ENCODE results near the gene KANSL1. TPM values are rescaled to one million over a fixed set of nuclear protein-coding genes. Genes with fewer than 3 reads are reported as not detected.
A peak's percentile ranks its signal among the peaks of the same experiment; 100 is the strongest.

The KANSL1 gene
- total and polyA plus RNA-seq, 10 of the 15 experiments (the other 5 are each of a cell fraction or from before 2014, with no cell fraction given): 4.7 to 60.6 (median 28.0) TPM

DNA sequence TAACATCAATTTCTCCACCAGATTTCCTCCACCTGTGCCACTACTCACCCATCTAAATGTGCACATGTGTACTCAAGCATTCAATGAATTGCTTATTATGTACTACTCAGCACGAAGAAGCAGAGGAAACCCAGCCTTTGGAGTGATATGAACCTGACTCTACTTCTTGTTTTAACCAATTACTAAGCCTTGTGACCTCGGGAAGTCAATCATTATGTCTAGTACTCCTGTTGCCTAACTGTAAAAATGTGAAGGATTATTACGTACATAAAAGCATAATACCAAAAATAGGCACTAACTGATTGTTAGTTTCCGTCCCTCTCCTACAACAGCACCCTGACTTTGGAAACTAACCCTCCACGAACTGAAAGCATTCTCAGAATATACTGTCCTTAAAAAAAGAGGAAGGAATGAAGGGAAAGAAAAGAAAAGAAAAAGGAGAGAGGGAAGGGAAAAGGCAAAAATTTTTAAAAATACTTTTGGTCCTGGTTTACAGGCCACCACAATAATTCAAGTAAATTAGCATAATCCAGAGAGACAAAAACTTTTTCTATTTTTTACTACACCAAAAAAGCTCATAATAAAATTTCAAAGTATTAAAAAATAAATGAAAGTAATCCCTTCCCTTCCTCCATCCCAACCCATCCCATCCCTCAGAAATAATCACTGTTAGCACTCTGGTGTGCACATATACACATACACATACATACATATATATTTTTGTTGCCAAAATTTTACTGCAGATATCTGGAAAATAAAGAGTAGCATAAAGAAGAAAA lies 53.6 kb downstream of the KANSL1 start (continued):
- TF ChIP-seq, protein P1, sequence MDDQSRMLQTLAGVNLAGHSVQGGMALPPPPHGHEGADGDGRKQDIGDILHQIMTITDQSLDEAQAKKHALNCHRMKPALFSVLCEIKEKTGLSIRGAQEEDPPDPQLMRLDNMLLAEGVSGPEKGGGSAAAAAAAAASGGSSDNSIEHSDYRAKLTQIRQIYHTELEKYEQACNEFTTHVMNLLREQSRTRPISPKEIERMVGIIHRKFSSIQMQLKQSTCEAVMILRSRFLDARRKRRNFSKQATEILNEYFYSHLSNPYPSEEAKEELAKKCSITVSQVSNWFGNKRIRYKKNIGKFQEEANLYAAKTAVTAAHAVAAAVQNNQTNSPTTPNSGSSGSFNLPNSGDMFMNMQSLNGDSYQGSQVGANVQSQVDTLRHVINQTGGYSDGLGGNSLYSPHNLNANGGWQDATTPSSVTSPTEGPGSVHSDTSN (IDR thresholded peaks at IDR 0.05; ENCODE audit: insufficient replicate concordance, low read depth, low read length): peak; percentile 41

DNA sequence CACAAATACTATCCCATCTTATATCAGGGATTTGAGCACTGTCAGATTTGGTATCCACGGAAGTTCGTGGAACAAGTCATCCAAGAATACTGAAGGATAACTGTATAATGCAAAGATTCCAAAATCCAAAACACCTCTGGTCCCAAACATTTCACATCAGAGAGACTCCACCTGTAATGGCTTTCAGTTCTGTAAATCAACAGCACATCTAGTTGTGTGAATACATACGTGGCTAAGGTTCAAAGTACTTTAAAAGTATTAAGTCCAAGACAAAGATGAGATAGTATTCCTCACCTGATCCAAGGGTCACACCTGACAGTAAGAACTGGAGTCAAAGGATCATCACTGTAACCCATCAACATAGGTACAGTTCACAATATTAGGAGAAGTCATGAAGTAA lies 54.8 kb downstream of the KANSL1 start:
- intact Hi-C loops (cut with micrococcal nuclease; ENCODE audit: unreplicated experiment) (no loop called here), in situ Hi-C loops (cut with MboI) (loop anchor here (25.0 kb wide), 1 partner anchor 551 kb away; no protein-coding TSS in a partner anchor)
- RAD21 ChIA-PET (ENCODE audit: unreplicated experiment): no interaction called here
- Histone ChIP-seq H3K9me3 (replicated peaks; ENCODE audit: control insufficient read depth, insufficient read depth, low read length) (no peaks in the 10 kb centered on the region), H2AFZ (ENCODE audit: control insufficient read depth, low read depth, low read length) (no peak overlapping the region), H4K20me1 (ENCODE audit: control insufficient read depth, insufficient read depth) (peaks cover 16% of the 10 kb centered on the region), H3K9ac (ENCODE audit: control insufficient read depth, insufficient read depth, low read length) (no peak overlapping the region), H3K4me1 (ENCODE audit: control insufficient read depth, insufficient read depth, low read length) (peaks cover 74% of the 10 kb centered on the region), H3K36me3 (ENCODE audit: control insufficient read depth in 2 of 2, insufficient read depth in 2 of 2, low read length in 1 of 2) (no peaks in the 10 kb centered on the region), H3K4me2 (ENCODE audit: control insufficient read depth, insufficient read depth) (0 out of 2 replicates have a peak overlapping the region, but pooled peaks have one; percentile 9), H3K79me2 (ENCODE audit: control insufficient read depth, insufficient read depth, low read length) (peaks cover 98% of the 10 kb centered on the region), H3K27me3 (replicated peaks in 1 of 2; ENCODE audit: control insufficient read depth in 2 of 2, insufficient read depth in 2 of 2, low read length in 1 of 2) (no peaks in the 10 kb centered on the region), H3K4me3 (no peak overlapping the region), H3K27ac (ENCODE audit: control insufficient read depth, insufficient read depth) (no peak overlapping the region)
- DNase-seq (ENCODE audit: low read depth, low spot score) (no peak), FAIRE-seq (no peak), ATAC-seq (peak; percentile 20)
- CTCF ChIA-PET: interaction anchor here (2.5 kb wide), 1 partner anchor 19 kb away, joined by 8 read pairs; no protein-coding TSS in a partner anchor
- no TSS peak for BruUV-seq (replicated peaks)
- SMC1A ChIA-PET (ENCODE audit: uncharacterized antibody, unreplicated experiment): interaction anchor here (3.0 to 8.9 kb wide), 3 partner anchors 13 to 49 kb away, joined by 16 to 109 read pairs (median 24); no protein-coding TSS in a partner anchor
- 65% methylated on average over 3 of the region's 3 CpGs for WGBS (ENCODE audit: insufficient coverage, insufficient replicate concordance, low lambda C conversion rate, missing lambda C conversion rate)
- POLR2A ChIA-PET: interaction anchor here (0.9 to 1.4 kb wide), 4 partner anchors 13 to 29 kb away, joined by 3 to 9 read pairs (median 4); no protein-coding TSS in a partner anchor
- TF ChIP-seq BRCA1 (IDR thresholded peaks at IDR 0.05; ENCODE audit: low read depth, low read length) (no peak), EP300 (IDR thresholded peaks at IDR 0.05; ENCODE audit: borderline replicate concordance in 1 of 2, control insufficient read depth in 1 of 2, low read depth in 2 of 2, low read length in 2 of 2) (no peak), SREBF2 (IDR thresholded peaks at IDR 0.05; ENCODE audit: low read length) (no peak), RBBP5 (conservative IDR thresholded peaks at IDR 0.05) (no peak), SMARCA5 (IDR thresholded peaks at IDR 0.05) (no peak), DPF2 (IDR thresholded peaks at IDR 0.05) (0 out of 2 replicates have a peak, but pooled peaks have one; percentile 46), POLR2A (IDR thresholded peaks at IDR 0.05; ENCODE audit: low read depth, low read length) (no peak), WRNIP1 (IDR thresholded peaks at IDR 0.05; ENCODE audit: borderline replicate concordance, low read depth, low read length) (no peak), MXI1 (IDR thresholded peaks at IDR 0.05; ENCODE audit: low read depth, low read length) (no peak), POLR2AphosphoS5 (IDR thresholded peaks at IDR 0.05; ENCODE audit: low read length) (no peak), KLF5 (IDR thresholded peaks at IDR 0.05; ENCODE audit: partially characterized antibody) (peak; percentile 39), MYC (IDR thresholded peaks at IDR 0.05; ENCODE audit: insufficient read depth, insufficient read length, insufficient replicate concordance, low read length, severe bottlenecking) (no peak), ZNF24 (IDR thresholded peaks at IDR 0.05) (no peak), POU2F2 (IDR thresholded peaks at IDR 0.05; ENCODE audit: borderline replicate concordance, low read depth, low read length) (no peak)
- TF ChIP-seq, protein P2, sequence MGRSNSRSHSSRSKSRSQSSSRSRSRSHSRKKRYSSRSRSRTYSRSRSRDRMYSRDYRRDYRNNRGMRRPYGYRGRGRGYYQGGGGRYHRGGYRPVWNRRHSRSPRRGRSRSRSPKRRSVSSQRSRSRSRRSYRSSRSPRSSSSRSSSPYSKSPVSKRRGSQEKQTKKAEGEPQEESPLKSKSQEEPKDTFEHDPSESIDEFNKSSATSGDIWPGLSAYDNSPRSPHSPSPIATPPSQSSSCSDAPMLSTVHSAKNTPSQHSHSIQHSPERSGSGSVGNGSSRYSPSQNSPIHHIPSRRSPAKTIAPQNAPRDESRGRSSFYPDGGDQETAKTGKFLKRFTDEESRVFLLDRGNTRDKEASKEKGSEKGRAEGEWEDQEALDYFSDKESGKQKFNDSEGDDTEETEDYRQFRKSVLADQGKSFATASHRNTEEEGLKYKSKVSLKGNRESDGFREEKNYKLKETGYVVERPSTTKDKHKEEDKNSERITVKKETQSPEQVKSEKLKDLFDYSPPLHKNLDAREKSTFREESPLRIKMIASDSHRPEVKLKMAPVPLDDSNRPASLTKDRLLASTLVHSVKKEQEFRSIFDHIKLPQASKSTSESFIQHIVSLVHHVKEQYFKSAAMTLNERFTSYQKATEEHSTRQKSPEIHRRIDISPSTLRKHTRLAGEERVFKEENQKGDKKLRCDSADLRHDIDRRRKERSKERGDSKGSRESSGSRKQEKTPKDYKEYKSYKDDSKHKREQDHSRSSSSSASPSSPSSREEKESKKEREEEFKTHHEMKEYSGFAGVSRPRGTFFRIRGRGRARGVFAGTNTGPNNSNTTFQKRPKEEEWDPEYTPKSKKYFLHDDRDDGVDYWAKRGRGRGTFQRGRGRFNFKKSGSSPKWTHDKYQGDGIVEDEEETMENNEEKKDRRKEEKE (IDR thresholded peaks at IDR 0.05): no peak
- TF ChIP-seq, protein P3, sequence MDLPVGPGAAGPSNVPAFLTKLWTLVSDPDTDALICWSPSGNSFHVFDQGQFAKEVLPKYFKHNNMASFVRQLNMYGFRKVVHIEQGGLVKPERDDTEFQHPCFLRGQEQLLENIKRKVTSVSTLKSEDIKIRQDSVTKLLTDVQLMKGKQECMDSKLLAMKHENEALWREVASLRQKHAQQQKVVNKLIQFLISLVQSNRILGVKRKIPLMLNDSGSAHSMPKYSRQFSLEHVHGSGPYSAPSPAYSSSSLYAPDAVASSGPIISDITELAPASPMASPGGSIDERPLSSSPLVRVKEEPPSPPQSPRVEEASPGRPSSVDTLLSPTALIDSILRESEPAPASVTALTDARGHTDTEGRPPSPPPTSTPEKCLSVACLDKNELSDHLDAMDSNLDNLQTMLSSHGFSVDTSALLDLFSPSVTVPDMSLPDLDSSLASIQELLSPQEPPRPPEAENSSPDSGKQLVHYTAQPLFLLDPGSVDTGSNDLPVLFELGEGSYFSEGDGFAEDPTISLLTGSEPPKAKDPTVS (IDR thresholded peaks at IDR 0.05; ENCODE audit: low read depth, low read length): no peak
